Measurements from ENCODE around the gene EIF2D. TPM values are rescaled to one million over a fixed set of nuclear protein-coding genes. Genes with fewer than 3 reads are reported as not detected.
A peak's percentile ranks its signal among the peaks of the same experiment; 100 is the strongest.

Gene EIF2D
- total and polyA plus RNA-seq, 2 of the 4 experiments (the other 2 are of a cell fraction), result 64.3 to 69.4 TPM

- Histone ChIP-seq H3K4me3 (ENCODE audit: insufficient read depth, low read depth, low read length) (no peak overlapping the region), H3K18ac (ENCODE audit: low read depth, low read length) (no peak overlapping the region), H3K9ac (ENCODE audit: low read depth, low read length) (no peak overlapping the region), H2BK20ac (ENCODE audit: low read depth, low read length) (no peak overlapping the region), H3K36me3 (ENCODE audit: control insufficient read depth, insufficient read depth, low read length) (peaks cover 2% of the 10 kb centered on the region; the same call in 1 of the 2 replicates), H3K27me3 (ENCODE audit: control insufficient read depth, insufficient read depth, low read length) (no peaks in the 10 kb centered on the region), H3K27ac (ENCODE audit: insufficient read depth, low read length) (no peak overlapping the region), H3K23ac (ENCODE audit: low read depth, low read length) (no peak overlapping the region), H3K9me3 (ENCODE audit: control insufficient read depth, insufficient read depth, low read length) (no peaks in the 10 kb centered on the region), H4K8ac (ENCODE audit: low read depth in 2 of 2, low read length in 2 of 2) (no peak overlapping the region), H3K79me1 (ENCODE audit: low read depth in 1 of 2, low read length in 2 of 2) (peaks cover 0 to 6% of the 10 kb centered on the region in 2 experiments; a peak in 1 of 4 replicates), H4K91ac (ENCODE audit: insufficient read depth, low read depth, low read length) (no peak overlapping the region), H2AK9ac (replicated peaks; ENCODE audit: low read depth, low read length, poor library complexity) (peak overlapping the region; percentile 47), H2AK5ac (ENCODE audit: low read depth, low read length) (peak overlapping the region; percentile 70; the same call in 1 of the 2 replicates), H3K9me1 (ENCODE audit: insufficient read depth, low read length) (peaks cover 8% of the 10 kb centered on the region; the same call in 1 of the 2 replicates), H4K20me1 (ENCODE audit: insufficient read depth, low read length) (no peaks in the 10 kb centered on the region), H3K14ac (replicated peaks; ENCODE audit: low read depth, low read length) (no peak overlapping the region), H3K4ac (ENCODE audit: low read depth, low read length) (no peak overlapping the region), H2BK5ac (ENCODE audit: low read depth, low read length, poor library complexity, severe bottlenecking) (no peak overlapping the region), H3K4me1 (ENCODE audit: control insufficient read depth, insufficient read depth, low read length) (peaks cover 13% of the 10 kb centered on the region), H2AFZ (replicated peaks; ENCODE audit: low read length, poor library complexity) (no peak overlapping the region), H2BK15ac (ENCODE audit: low read depth, low read length) (no peak overlapping the region), H4K5ac (ENCODE audit: low read depth, low read length) (no peak overlapping the region), H3K56ac (ENCODE audit: extremely low read depth, insufficient read depth, low read length) (no peak overlapping the region), H3K4me2 (ENCODE audit: low read depth, low read length) (no peak overlapping the region), H2BK120ac (ENCODE audit: low read depth, low read length) (no peak overlapping the region)
- peak; percentile 65 for DNase-seq
- intact Hi-C loops (cut with micrococcal nuclease), result loop anchor here (1.0 to 2.0 kb wide), 4 partner anchors 39 to 105 kb away; no protein-coding TSS in a partner anchor
- dilution Hi-C loops (cut with HindIII; ENCODE audit: low sequenced_read_pairs, unreplicated experiment), result no loop called here
- TF ChIP-seq CTCF (conservative IDR thresholded peaks at IDR 0.05; ENCODE audit: low read depth, low read length) (peak; percentile 91), BHLHE40 (IDR thresholded peaks at IDR 0.05; ENCODE audit: low read depth, low read length) (no peak), NFE2L2 (IDR thresholded peaks at IDR 0.05; ENCODE audit: low read depth, low read length) (no peak), POLR2A (IDR thresholded peaks at IDR 0.05; ENCODE audit: low read depth, low read length) (no peak), RAD21 (IDR thresholded peaks at IDR 0.05; ENCODE audit: low read length) (peak; percentile 85), MAFK (IDR thresholded peaks at IDR 0.05; ENCODE audit: low read depth, low read length) (no peak), MAZ (IDR thresholded peaks at IDR 0.05; ENCODE audit: borderline replicate concordance, low read depth, low read length) (0 out of 2 replicates have a peak, but pooled peaks have one; percentile 17), CHD1 (IDR thresholded peaks at IDR 0.05; ENCODE audit: low read depth, low read length) (no peak), SMC3 (IDR thresholded peaks at IDR 0.05; ENCODE audit: low read depth, low read length) (peak; percentile 94)
- peak; percentile 78 for ATAC-seq (ENCODE audit: low read depth)
- no TSS peak for BruUV-seq (replicated peaks)
- in situ Hi-C loops (cut with MboI; ENCODE audit: low sequenced_read_pairs), result loop anchor here (5.0 kb wide), 2 partner anchors 37 to 97 kb away; no protein-coding TSS in a partner anchor
- ChIA-PET POLR2A (ENCODE audit: unreplicated experiment) (no interaction called here), CTCF (interaction anchor here (0.6 to 2.3 kb wide), 8 partner anchors 14 to 511 kb away, joined by 3 to 15 read pairs (median 4); no protein-coding TSS in a partner anchor)
- WGBS, 2 experiments (ENCODE audit: extremely low coverage in 2 of 2, insufficient read length in 1 of 2), result 96% methylated on average over 9 of the region's 16 CpGs; no CpG with 5 or more reads in 1 of the 2 experiments
Observed at GRCh38 chr1:206583707-206584648, 28.3 kb downstream of the EIF2D start.
